SH-SY5Y (cell line): Measurements from ENCODE around the gene COG3.

Experiments
- GATA2 ChIP-seq: IDR thresholded peaks from 2 replicates; pipeline ENCODE4 v1.6.1; 2011; ENCODE audit warnings: mild to moderate bottlenecking, low read depth, low read length
- GATA3 ChIP-seq: IDR thresholded peaks from 2 replicates; pipeline ENCODE4 v1.6.1; 2011; ENCODE audit warnings: low read depth, mild to moderate bottlenecking, low read length, moderate library complexity

- TF ChIP-seq GATA2 (no peak), GATA3 (no peak)
Observed at GRCh38 chr13:45501175-45501526, 36.4 kb downstream of the COG3 start.
